ENCODE results near the gene EGLN3. TPM values are rescaled to one million over a fixed set of nuclear protein-coding genes. Genes with fewer than 3 reads are reported as not detected.

Gene EGLN3
- total and polyA plus RNA-seq, 10 of the 15 experiments (the other 5 are each of a cell fraction or from before 2014, with no cell fraction given): 0.42 to 8.1 (median 2.0) TPM

- no peak for TF ChIP-seq CTCF (IDR thresholded peaks at IDR 0.05 in 2 of 3, conservative IDR thresholded peaks at IDR 0.05 in 1 of 3; ENCODE audit: control insufficient read depth in 2 of 3, extremely low read depth in 1 of 3, insufficient read depth in 1 of 3, low read depth in 3 of 3, low read length in 3 of 3)
- TF ChIP-seq HCFC1 (IDR thresholded peaks at IDR 0.05; ENCODE audit: low read length): no peak
- no peak for TF ChIP-seq DPF2 (IDR thresholded peaks at IDR 0.05)
- TF ChIP-seq SIN3A (IDR thresholded peaks at IDR 0.05; ENCODE audit: low read depth, low read length): no peak
- no peak for TF ChIP-seq KDM1A (IDR thresholded peaks at IDR 0.05; ENCODE audit: borderline replicate concordance)
- no peak for TF ChIP-seq ZZZ3 (IDR thresholded peaks at IDR 0.05; ENCODE audit: control insufficient read depth, insufficient read length, low read depth)
- TF ChIP-seq SKIL (IDR thresholded peaks at IDR 0.05; ENCODE audit: low read depth, poor library complexity, severe bottlenecking): no peak
- TF ChIP-seq ZNF24 (IDR thresholded peaks at IDR 0.05): no peak
- TF ChIP-seq USF1 (IDR thresholded peaks at IDR 0.05; ENCODE audit: borderline replicate concordance, extremely low read length, insufficient read depth, low read depth, low read length): no peak
Measured at GRCh38 chr14:33968722-33969121, 17.8 kb upstream of the EGLN3 start (continued).

Data from GM12878 (cell line).